ENCODE results near the gene PPP5C. TPM values are rescaled to one million over a fixed set of nuclear protein-coding genes. Genes with fewer than 3 reads are reported as not detected.
"Not testable (repeated sequence)": the region's sequence is repeated elsewhere in the genome, so short reads cannot be mapped to it uniquely, and the experiment has no call there.

The PPP5C gene
- total RNA-seq, 1 donor from 2014 or later: 70.9 TPM

DNA sequence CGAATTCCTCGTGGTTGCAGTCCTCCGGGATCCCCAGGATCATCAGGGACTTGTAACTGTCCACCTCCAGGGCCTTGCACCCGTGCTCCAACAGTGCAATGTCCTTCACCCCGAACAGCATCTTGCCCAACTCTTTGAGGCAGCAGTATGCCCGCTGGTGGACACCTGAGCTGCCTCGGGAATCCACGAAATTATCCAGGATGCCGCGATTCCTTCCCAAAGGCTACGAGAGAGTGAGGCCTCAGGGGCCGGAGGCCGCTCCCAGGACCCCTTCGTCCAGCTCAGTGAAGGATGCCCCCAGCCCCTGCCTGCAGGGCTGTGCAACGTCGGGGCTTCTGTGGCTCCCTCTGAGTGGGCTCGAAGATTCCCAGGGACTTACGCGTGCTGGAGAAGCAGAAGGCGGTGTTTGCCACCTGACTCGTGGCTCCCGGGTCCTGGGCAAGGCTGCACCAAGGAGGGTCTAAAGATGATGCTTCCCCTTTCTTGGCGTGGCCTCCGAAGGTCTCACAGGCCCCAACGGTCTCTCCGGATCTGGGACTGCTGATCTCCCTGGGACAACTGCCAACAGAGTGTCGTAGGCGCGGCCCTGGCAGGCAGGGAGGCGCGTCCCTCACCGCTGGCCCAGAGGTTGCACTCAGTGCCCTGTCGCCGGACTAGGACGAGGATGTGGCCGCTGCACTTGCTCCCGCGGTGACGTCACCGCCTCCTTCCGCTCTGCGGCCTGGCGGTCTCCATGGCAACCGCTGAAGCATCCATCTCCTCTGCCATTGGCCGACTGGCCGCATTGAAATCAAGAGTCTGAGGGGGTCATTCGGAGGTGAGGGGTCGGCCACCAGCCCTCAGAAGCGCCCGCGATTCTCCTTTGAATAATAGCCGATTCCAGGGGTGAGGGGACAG is 81.6 kb downstream of the PPP5C start, which contains the start of gene PNMA8C:
Gene PNMA8C, minus strand, starts transcription at position 698 of the 897 bp plus-strand sequence. Its CDS starts 577 bp downstream, at position 121.
- Histone ChIP-seq H3K79me2 (ENCODE audit: insufficient read depth, low read length) (no peaks in the 10 kb centered on the region), H3K4me1 (ENCODE audit: insufficient read depth, low read length) (peaks cover 15% of the 10 kb centered on the region), H3K4me3 (ENCODE audit: insufficient read depth, low read depth, low read length) (no peak within 1 kb of the TSS), H3K27ac (ENCODE audit: low read depth, low read length) (no peak within 1 kb of the TSS), H3K4me2 (ENCODE audit: low read length) (peak within 1 kb of the TSS; percentile 79), H2AFZ (ENCODE audit: low read depth, low read length) (peak within 1 kb of the TSS; percentile 76), H3K9me3 (ENCODE audit: insufficient read depth, low read depth, low read length) (no peaks in the 10 kb centered on the region), H3K27me3 (ENCODE audit: insufficient read depth, low read length) (peaks cover 3% of the 10 kb centered on the region), H3K36me3 (ENCODE audit: insufficient read depth, low read length) (no peaks in the 10 kb centered on the region), H4K20me1 (ENCODE audit: insufficient read depth, low read length) (no peaks in the 10 kb centered on the region), H3K9ac (ENCODE audit: low read length) (no peak within 1 kb of the TSS)
- peak within 1 kb of the TSS; percentile 66 for H3K4me3 Mint-ChIP-seq (ENCODE audit: unreplicated experiment)
- peak within 1 kb of the TSS; percentile 19 for H3K27ac Mint-ChIP-seq (ENCODE audit: unreplicated experiment)
- TF ChIP-seq EZH2 (IDR thresholded peaks at IDR 0.05; ENCODE audit: insufficient read depth, low read length): no peak
- peaks cover 2% of the 10 kb centered on the region for H3K9me3 Mint-ChIP-seq (ENCODE audit: unreplicated experiment)
- peak; percentile 29 for DNase-seq (ENCODE audit: low read depth)
- H3K4me1 Mint-ChIP-seq (ENCODE audit: low read depth, unreplicated experiment): peaks cover 7% of the 10 kb centered on the region
- peaks cover 14% of the 10 kb centered on the region for H3K27me3 Mint-ChIP-seq (ENCODE audit: low read depth, unreplicated experiment)
- FAIRE-seq: no peak
- H3K36me3 Mint-ChIP-seq (ENCODE audit: low read depth, unreplicated experiment): no peaks in the 10 kb centered on the region

- peaks cover 14% of the 10 kb centered on the region for H3K27me3 Mint-ChIP-seq (ENCODE audit: low read depth, unreplicated experiment)
- no peaks in the 10 kb centered on the region for H4K20me1 ChIP-seq (ENCODE audit: insufficient read depth, low read length)
- H3K79me2 ChIP-seq (ENCODE audit: insufficient read depth, low read length): no peaks in the 10 kb centered on the region
- peaks cover 7% of the 10 kb centered on the region for H3K4me1 Mint-ChIP-seq (ENCODE audit: low read depth, unreplicated experiment)
- peaks cover 15% of the 10 kb centered on the region for H3K4me1 ChIP-seq (ENCODE audit: insufficient read depth, low read length)
- no peaks in the 10 kb centered on the region for H3K27me3 ChIP-seq (ENCODE audit: insufficient read depth, low read length)
- DNase-seq (ENCODE audit: low read depth): no peak
- H3K4me3 Mint-ChIP-seq (ENCODE audit: unreplicated experiment): no peak overlapping the region
- FAIRE-seq: no peak
- H3K36me3 ChIP-seq (ENCODE audit: insufficient read depth, low read length): no peaks in the 10 kb centered on the region
- H2AFZ ChIP-seq (ENCODE audit: low read depth, low read length): no peak overlapping the region
- peaks cover 2% of the 10 kb centered on the region for H3K9me3 Mint-ChIP-seq (ENCODE audit: unreplicated experiment)
- no peak overlapping the region for H3K4me3 ChIP-seq (ENCODE audit: insufficient read depth, low read depth, low read length)
- H3K27ac ChIP-seq (ENCODE audit: low read depth, low read length): no peak overlapping the region
- H3K36me3 Mint-ChIP-seq (ENCODE audit: low read depth, unreplicated experiment): no peaks in the 10 kb centered on the region
- H3K9ac ChIP-seq (ENCODE audit: low read length): no peak overlapping the region
- H3K4me2 ChIP-seq (ENCODE audit: low read length): no peak overlapping the region
- no peak overlapping the region for H3K27ac Mint-ChIP-seq (ENCODE audit: unreplicated experiment)
- TF ChIP-seq, protein P1, sequence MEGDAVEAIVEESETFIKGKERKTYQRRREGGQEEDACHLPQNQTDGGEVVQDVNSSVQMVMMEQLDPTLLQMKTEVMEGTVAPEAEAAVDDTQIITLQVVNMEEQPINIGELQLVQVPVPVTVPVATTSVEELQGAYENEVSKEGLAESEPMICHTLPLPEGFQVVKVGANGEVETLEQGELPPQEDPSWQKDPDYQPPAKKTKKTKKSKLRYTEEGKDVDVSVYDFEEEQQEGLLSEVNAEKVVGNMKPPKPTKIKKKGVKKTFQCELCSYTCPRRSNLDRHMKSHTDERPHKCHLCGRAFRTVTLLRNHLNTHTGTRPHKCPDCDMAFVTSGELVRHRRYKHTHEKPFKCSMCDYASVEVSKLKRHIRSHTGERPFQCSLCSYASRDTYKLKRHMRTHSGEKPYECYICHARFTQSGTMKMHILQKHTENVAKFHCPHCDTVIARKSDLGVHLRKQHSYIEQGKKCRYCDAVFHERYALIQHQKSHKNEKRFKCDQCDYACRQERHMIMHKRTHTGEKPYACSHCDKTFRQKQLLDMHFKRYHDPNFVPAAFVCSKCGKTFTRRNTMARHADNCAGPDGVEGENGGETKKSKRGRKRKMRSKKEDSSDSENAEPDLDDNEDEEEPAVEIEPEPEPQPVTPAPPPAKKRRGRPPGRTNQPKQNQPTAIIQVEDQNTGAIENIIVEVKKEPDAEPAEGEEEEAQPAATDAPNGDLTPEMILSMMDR (IDR thresholded peaks at IDR 0.05; ENCODE audit: insufficient read depth, low read depth, low read length): no peak
- no peak for TF ChIP-seq EZH2 (IDR thresholded peaks at IDR 0.05; ENCODE audit: insufficient read depth, low read length)
- H3K9me3 ChIP-seq (ENCODE audit: insufficient read depth, low read depth, low read length): no peaks in the 10 kb centered on the region
Observed at GRCh38 chr19:46429999-46430398, 83.1 kb downstream of the PPP5C start.

DNA sequence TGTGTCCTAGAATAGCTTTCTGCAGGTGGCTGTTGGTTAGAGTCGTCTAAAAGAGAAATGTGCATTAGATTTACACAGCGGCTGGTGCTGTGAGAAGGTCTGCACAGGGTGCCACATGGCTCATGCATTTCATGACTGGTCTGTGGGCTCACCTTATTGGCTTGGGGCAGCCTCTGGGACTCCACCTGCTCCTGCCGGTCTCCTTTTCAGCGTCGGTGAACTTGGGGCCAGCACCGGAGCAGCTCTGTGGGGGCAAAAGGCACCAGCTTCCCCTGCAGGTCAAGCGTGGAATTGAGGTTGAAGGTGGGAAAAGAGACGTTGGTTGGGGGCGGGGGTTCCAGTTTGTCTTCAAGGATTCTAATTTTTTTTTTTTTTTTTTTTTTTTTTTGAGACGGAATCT is 84.9 kb downstream of the PPP5C start:
- no peak overlapping the region for H3K27ac ChIP-seq (ENCODE audit: low read depth, low read length)
- H3K4me1 ChIP-seq (ENCODE audit: insufficient read depth, low read length): peaks cover 9% of the 10 kb centered on the region
- Mint-ChIP-seq H3K27me3 (ENCODE audit: low read depth, unreplicated experiment) (peaks cover 14% of the 10 kb centered on the region), H3K27ac (ENCODE audit: unreplicated experiment) (no peak overlapping the region), H3K36me3 (ENCODE audit: low read depth, unreplicated experiment) (no peaks in the 10 kb centered on the region), H3K4me3 (ENCODE audit: unreplicated experiment) (no peak overlapping the region), H3K9me3 (ENCODE audit: unreplicated experiment) (peaks cover 2% of the 10 kb centered on the region), H3K4me1 (ENCODE audit: low read depth, unreplicated experiment) (peaks cover 4% of the 10 kb centered on the region)
- H3K27me3 ChIP-seq (ENCODE audit: insufficient read depth, low read length): no peaks in the 10 kb centered on the region
- H3K4me2 ChIP-seq (ENCODE audit: low read length): no peak overlapping the region
- H3K79me2 ChIP-seq (ENCODE audit: insufficient read depth, low read length): no peaks in the 10 kb centered on the region
- no peak overlapping the region for H3K4me3 ChIP-seq (ENCODE audit: insufficient read depth, low read depth, low read length)
- no peak overlapping the region for H2AFZ ChIP-seq (ENCODE audit: low read depth, low read length)
- H3K9ac ChIP-seq (ENCODE audit: low read length): no peak overlapping the region
- no peak for FAIRE-seq
- no peaks in the 10 kb centered on the region for H4K20me1 ChIP-seq (ENCODE audit: insufficient read depth, low read length)
- TF ChIP-seq, protein P1 (IDR thresholded peaks at IDR 0.05; ENCODE audit: insufficient read depth, low read depth, low read length): no peak
- TF ChIP-seq EZH2 (IDR thresholded peaks at IDR 0.05; ENCODE audit: insufficient read depth, low read length): no peak
- DNase-seq (ENCODE audit: low read depth): no peak
- no peaks in the 10 kb centered on the region for H3K9me3 ChIP-seq (ENCODE audit: insufficient read depth, low read depth, low read length)
- no peaks in the 10 kb centered on the region for H3K36me3 ChIP-seq (ENCODE audit: insufficient read depth, low read length)

- not testable (repeated sequence) for FAIRE-seq; H3K4me2 ChIP-seq (ENCODE audit: low read length); H3K4me3 Mint-ChIP-seq (ENCODE audit: unreplicated experiment); H3K27me3 ChIP-seq (ENCODE audit: insufficient read depth, low read length); H3K36me3 Mint-ChIP-seq (ENCODE audit: low read depth, unreplicated experiment); H4K20me1 ChIP-seq (ENCODE audit: insufficient read depth, low read length); H3K4me1 ChIP-seq (ENCODE audit: insufficient read depth, low read length); H3K79me2 ChIP-seq (ENCODE audit: insufficient read depth, low read length); H3K9ac ChIP-seq (ENCODE audit: low read length); DNase-seq (ENCODE audit: low read depth); H3K9me3 Mint-ChIP-seq (ENCODE audit: unreplicated experiment); H3K27ac ChIP-seq (ENCODE audit: low read depth, low read length); H3K36me3 ChIP-seq (ENCODE audit: insufficient read depth, low read length); H3K4me3 ChIP-seq (ENCODE audit: insufficient read depth, low read depth, low read length); H3K27ac Mint-ChIP-seq (ENCODE audit: unreplicated experiment); H2AFZ ChIP-seq (ENCODE audit: low read depth, low read length); H3K9me3 ChIP-seq (ENCODE audit: insufficient read depth, low read depth, low read length); H3K4me1 Mint-ChIP-seq (ENCODE audit: low read depth, unreplicated experiment)
- peaks cover 14% of the 10 kb centered on the region for H3K27me3 Mint-ChIP-seq (ENCODE audit: low read depth, unreplicated experiment)
Observed at GRCh38 chr19:46433470-46433869, 86.6 kb downstream of the PPP5C start.
